Lower lobe of right lung (tissue), 2 donors: ENCODE measurements around the gene ACACA. TPM values are rescaled to one million over a fixed set of nuclear protein-coding genes. Genes with fewer than 3 reads are reported as not detected.

Experiments used
- ATAC-seq, 2 donors: fragments of 200-7000 bp; cut with Tn5 transposase; one replicate each; pipeline ENCODE4 v1.9.1; 2020 to 2022; ENCODE audit warnings: mild to moderate bottlenecking in 2 of 2, moderate library complexity in 2 of 2
- DNase-seq: peaks from one replicate; pipeline ENCODE4 v3.0.0-alpha.2; 2020
- H3K27ac ChIP-seq: fragments of 200-600 bp; one replicate; pipeline ENCODE4 v1.8.0; 2022
- H3K27me3 ChIP-seq: fragments of 200-600 bp; one replicate; pipeline ENCODE4 v1.8.0; 2022; ENCODE audit warnings: low read depth
- H3K36me3 ChIP-seq: fragments of 200-600 bp; one replicate; pipeline ENCODE4 v1.8.0; 2022; ENCODE audit warnings: mild to moderate bottlenecking
- H3K4me1 ChIP-seq: fragments of 200-600 bp; one replicate; pipeline ENCODE4 v1.8.0; 2022
- H3K4me3 ChIP-seq: fragments of 200-600 bp; one replicate; pipeline ENCODE4 v1.8.0; 2022; ENCODE audit warnings: mild to moderate bottlenecking
- H3K9me3 ChIP-seq: fragments of 200-600 bp; one replicate; pipeline ENCODE4 v1.8.0; 2022
- intact Hi-C: fragments of 100-400 bp; cut with DNase I; formaldehyde crosslinking; loops from one replicate; pipeline ENCODE4 v1.11.0; 2022
- total RNA-seq: library from RNA; stranded (reverse); fragmentation: NEBNext Ultra II Directional; extraction: Animal tissue kit (Norgen Biotek cat#: 25700); gene quantifications from one replicate; pipeline ENCODE4 v1.2.1, GENCODE V29; 2021
- TF ChIP-seq, protein P1 (sequence below): fragments of 200-600 bp; IDR thresholded peaks from one replicate; pipeline ENCODE4 v1.8.0; 2022; ENCODE audit warnings: antibody characterized with exemption, mild to moderate bottlenecking
- donor health status: DM: no; HTN: yes; CAD: no; lungs with severe emphysema.

The ACACA gene
- total RNA-seq, 1 donor from 2014 or later, result 132 TPM

DNA sequence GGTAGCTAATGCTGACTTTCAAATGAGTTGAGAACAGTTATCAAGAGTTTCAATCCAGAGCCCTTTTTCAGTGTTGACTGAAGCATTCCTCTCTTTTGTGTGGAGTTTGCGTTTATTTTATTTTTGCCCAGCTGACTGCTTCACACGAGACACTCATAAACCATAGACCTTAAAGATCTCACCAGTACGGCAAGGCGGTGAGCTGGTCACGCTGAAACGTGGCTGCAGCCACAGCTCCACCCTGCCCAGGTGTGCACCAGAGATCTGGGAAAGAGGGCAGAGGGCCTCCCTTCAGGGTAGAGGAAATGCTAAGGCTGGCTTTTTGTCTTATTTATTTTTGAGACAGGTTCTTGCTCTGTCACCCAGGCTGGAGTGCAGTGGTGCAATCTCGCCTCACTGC is 345.7 kb downstream of the ACACA start:
- no peaks in the 10 kb centered on the region for H3K9me3 ChIP-seq
- TF ChIP-seq, protein P1, sequence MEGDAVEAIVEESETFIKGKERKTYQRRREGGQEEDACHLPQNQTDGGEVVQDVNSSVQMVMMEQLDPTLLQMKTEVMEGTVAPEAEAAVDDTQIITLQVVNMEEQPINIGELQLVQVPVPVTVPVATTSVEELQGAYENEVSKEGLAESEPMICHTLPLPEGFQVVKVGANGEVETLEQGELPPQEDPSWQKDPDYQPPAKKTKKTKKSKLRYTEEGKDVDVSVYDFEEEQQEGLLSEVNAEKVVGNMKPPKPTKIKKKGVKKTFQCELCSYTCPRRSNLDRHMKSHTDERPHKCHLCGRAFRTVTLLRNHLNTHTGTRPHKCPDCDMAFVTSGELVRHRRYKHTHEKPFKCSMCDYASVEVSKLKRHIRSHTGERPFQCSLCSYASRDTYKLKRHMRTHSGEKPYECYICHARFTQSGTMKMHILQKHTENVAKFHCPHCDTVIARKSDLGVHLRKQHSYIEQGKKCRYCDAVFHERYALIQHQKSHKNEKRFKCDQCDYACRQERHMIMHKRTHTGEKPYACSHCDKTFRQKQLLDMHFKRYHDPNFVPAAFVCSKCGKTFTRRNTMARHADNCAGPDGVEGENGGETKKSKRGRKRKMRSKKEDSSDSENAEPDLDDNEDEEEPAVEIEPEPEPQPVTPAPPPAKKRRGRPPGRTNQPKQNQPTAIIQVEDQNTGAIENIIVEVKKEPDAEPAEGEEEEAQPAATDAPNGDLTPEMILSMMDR, result no peak
- ATAC-seq (no peak), DNase-seq (no peak)
- H3K4me3 ChIP-seq, result no peak overlapping the region
- intact Hi-C loops, result no loop called here
- H3K27ac ChIP-seq, result no peak overlapping the region
- peaks cover 14% of the 10 kb centered on the region for H3K27me3 ChIP-seq
- H3K36me3 ChIP-seq, result peaks cover 23% of the 10 kb centered on the region
- no peaks in the 10 kb centered on the region for H3K4me1 ChIP-seq

DNA sequence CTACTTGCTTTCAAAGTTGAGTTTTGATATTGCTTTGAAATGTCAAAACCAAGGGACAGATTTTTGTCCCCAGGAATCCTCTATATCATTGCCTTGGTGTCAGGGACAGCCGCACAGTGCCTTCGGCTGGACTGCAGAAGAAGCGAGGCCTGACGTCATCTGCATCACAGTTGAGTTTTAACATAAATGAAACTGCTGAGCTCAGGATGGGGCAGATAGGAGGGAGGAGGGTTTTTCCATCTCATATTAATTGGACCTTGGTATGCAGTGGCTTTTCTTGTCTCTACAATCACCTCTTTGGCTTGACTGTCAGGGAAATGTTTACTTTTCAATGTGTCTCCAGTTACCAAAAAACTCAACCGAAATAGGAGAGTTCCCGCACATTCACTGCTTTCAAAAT is 346.5 kb downstream of the ACACA start:
- TF ChIP-seq, protein P1, result no peak
- H3K4me1 ChIP-seq, result no peaks in the 10 kb centered on the region
- DNase-seq (no peak), ATAC-seq (no peak)
- intact Hi-C loops, result no loop called here
- peaks cover 23% of the 10 kb centered on the region for H3K36me3 ChIP-seq
- H3K27me3 ChIP-seq, result peaks cover 8% of the 10 kb centered on the region
- no peak overlapping the region for H3K27ac ChIP-seq
- no peaks in the 10 kb centered on the region for H3K9me3 ChIP-seq
- no peak overlapping the region for H3K4me3 ChIP-seq

DNA sequence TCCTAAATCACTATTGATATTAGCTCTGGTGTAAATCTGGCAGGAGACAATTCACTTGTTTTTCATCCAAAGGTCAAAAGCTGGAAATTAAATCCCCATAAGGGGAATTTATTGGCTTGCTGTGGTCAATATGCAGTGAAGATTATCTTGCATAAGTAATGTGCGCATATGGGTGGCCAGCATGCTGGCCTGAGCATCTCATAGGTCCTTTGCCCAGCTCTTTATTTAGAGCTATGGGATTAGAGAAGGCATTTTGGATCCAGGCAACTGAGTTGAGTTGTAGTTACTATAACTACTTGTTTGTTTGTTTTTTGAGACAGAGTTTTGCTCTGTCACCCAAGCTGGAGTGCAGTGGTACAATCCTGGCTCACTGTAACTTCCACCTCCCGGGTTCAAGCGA is 347.1 kb downstream of the ACACA start:
- Histone ChIP-seq H3K27ac (no peak overlapping the region), H3K36me3 (peaks cover 23% of the 10 kb centered on the region), H3K27me3 (peaks cover 5% of the 10 kb centered on the region), H3K4me3 (no peak overlapping the region), H3K4me1 (no peaks in the 10 kb centered on the region), H3K9me3 (no peaks in the 10 kb centered on the region)
- DNase-seq, result no peak
- intact Hi-C loops, result no loop called here
- no peak for ATAC-seq
- TF ChIP-seq, protein P1, result no peak

DNA sequence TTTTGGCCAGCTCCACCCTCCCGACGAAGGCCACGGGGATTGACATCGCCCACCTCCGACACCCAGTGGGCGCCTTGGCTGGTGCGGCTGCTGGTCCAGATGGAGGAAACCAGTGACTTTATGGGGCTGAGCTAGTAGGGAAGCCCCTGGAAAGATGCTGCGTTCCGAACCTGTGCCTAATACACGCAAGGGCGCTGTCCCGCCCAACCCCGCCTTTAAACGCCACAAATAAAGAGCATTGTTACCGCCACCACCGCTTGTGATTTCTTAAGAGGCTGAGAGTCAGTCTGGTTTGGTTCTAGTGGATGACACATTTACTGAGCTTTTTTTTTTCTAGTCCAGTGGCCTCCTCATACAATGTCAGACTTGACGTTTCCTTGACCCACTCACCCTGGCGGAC is 350.0 kb downstream of the ACACA start:
- H3K4me1 ChIP-seq, result no peaks in the 10 kb centered on the region
- DNase-seq, result no peak
- no peak for ATAC-seq
- H3K27ac ChIP-seq, result no peak overlapping the region
- H3K9me3 ChIP-seq, result no peaks in the 10 kb centered on the region
- TF ChIP-seq, protein P1, result no peak
- intact Hi-C loops, result no loop called here
- no peaks in the 10 kb centered on the region for H3K27me3 ChIP-seq
- H3K4me3 ChIP-seq, result no peak overlapping the region
- H3K36me3 ChIP-seq, result peaks cover 28% of the 10 kb centered on the region

DNA sequence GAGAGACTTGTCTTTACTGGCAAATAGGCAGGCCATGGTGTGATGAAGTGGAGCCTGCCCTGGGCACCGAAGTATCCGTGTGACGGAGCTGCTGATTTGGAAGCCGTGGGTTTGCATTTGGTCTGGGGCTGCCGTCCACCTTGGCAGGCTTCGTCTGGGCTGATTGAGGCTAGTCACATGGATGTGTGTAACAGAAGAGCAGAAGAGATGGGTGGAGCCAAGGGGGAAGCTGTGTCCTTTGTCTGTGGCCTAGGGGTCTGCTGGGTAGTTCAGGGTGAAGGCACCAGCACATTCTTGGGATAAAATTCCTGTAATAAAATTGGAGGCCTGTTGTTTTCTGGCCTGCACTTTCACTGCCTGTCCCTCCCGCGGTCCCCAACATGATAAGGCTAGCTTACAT is 351.7 kb downstream of the ACACA start:
- H3K36me3 ChIP-seq, result peaks cover 42% of the 10 kb centered on the region
- H3K4me1 ChIP-seq, result no peaks in the 10 kb centered on the region
- DNase-seq, result no peak
- H3K9me3 ChIP-seq, result no peaks in the 10 kb centered on the region
- H3K4me3 ChIP-seq, result no peak overlapping the region
- no peak for ATAC-seq
- no peaks in the 10 kb centered on the region for H3K27me3 ChIP-seq
- intact Hi-C loops, result no loop called here
- TF ChIP-seq, protein P1, result no peak
- H3K27ac ChIP-seq, result no peak overlapping the region

DNA sequence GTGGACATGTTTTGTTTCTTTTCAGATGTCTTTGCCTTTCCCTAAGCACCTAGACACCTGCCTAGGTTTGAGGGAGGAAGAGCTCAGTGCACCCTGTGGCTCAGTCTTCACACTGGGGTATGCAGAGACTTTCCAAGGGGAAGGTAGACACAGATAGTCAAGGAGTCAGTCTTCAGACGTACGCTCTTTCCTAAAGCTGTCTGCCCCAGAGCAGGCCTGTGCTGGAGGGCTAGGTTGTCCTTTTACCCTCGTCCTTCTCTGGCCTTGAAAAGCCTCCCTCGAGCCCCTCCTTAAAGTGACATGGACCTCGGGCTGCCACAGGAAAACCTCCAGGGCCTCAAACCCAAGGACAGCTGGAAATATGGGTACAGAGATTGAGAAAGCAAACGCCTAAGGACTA is 354.2 kb downstream of the ACACA start:
- intact Hi-C loops, result no loop called here
- Histone ChIP-seq H3K27me3 (no peaks in the 10 kb centered on the region), H3K36me3 (peaks cover 43% of the 10 kb centered on the region), H3K4me3 (no peak overlapping the region), H3K9me3 (no peaks in the 10 kb centered on the region), H3K4me1 (no peaks in the 10 kb centered on the region), H3K27ac (no peak overlapping the region)
- no peak for ATAC-seq
- DNase-seq, result no peak
- TF ChIP-seq, protein P1, result no peak
